ENCODE results near the gene TDP2.

- TF ChIP-seq, protein P1, sequence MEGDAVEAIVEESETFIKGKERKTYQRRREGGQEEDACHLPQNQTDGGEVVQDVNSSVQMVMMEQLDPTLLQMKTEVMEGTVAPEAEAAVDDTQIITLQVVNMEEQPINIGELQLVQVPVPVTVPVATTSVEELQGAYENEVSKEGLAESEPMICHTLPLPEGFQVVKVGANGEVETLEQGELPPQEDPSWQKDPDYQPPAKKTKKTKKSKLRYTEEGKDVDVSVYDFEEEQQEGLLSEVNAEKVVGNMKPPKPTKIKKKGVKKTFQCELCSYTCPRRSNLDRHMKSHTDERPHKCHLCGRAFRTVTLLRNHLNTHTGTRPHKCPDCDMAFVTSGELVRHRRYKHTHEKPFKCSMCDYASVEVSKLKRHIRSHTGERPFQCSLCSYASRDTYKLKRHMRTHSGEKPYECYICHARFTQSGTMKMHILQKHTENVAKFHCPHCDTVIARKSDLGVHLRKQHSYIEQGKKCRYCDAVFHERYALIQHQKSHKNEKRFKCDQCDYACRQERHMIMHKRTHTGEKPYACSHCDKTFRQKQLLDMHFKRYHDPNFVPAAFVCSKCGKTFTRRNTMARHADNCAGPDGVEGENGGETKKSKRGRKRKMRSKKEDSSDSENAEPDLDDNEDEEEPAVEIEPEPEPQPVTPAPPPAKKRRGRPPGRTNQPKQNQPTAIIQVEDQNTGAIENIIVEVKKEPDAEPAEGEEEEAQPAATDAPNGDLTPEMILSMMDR (IDR thresholded peaks at IDR 0.05; ENCODE audit: poor library complexity, severe bottlenecking) = no peak
- TF ChIP-seq TAF1 (IDR thresholded peaks at IDR 0.05; ENCODE audit: low read depth) (no peak), EP300 (conservative IDR thresholded peaks at IDR 0.05; ENCODE audit: poor library complexity, severe bottlenecking) (no peak), POLR2AphosphoS5 (IDR thresholded peaks at IDR 0.05) (no peak)
Observed at GRCh38 chr6:24702720-24703282, 36.1 kb upstream of the TDP2 start.

Measured in neural cell (in vitro differentiated cells).